ENCODE measurements around the gene GNAL. TPM values are rescaled to one million over a fixed set of nuclear protein-coding genes. Genes with fewer than 3 reads are reported as not detected.
A peak's percentile ranks its signal among the peaks of the same experiment; 100 is the strongest.
"Not testable (repeated sequence)": the region's sequence is repeated elsewhere in the genome, so short reads cannot be mapped to it uniquely, and the experiment has no call there.

The GNAL gene
- total RNA-seq, 1 donor from 2014 or later, result 4.1 TPM

DNA sequence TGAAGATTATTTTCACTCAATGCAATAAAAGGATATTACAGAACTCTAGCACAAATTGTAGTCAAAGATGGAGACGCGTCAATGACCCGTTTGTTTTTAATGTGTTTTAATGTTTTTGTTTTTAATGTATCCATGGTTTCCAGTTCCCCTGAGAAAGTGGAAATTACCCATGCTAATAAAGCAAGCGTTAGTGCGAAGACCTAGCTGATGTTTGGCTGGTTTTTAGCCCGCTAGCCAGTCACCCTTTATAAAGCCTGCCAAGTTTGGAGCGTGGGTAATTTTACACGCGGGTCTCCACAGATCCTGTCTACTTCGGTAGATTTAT lies 161.7 kb downstream of the GNAL start:
- peak; percentile 90 for DNase-seq

GRCh38 chr18:11851146-11851805 lies 162.2 kb downstream of the GNAL start, which contains the start of gene CHMP1B:
TSS of gene CHMP1B (plus strand) at chr18:11851413. CDS start at chr18:11851512, 99 bp downstream.
- DNase-seq, result peak; percentile 97

- DNase-seq, result peak; percentile 33
These were observed 162.8 kb downstream of the GNAL start for GRCh38 chr18:11851806-11852337.

- not testable (repeated sequence) for DNase-seq
These were observed 165.5 kb downstream of the GNAL start for GRCh38 chr18:11854554-11854953.

DNA sequence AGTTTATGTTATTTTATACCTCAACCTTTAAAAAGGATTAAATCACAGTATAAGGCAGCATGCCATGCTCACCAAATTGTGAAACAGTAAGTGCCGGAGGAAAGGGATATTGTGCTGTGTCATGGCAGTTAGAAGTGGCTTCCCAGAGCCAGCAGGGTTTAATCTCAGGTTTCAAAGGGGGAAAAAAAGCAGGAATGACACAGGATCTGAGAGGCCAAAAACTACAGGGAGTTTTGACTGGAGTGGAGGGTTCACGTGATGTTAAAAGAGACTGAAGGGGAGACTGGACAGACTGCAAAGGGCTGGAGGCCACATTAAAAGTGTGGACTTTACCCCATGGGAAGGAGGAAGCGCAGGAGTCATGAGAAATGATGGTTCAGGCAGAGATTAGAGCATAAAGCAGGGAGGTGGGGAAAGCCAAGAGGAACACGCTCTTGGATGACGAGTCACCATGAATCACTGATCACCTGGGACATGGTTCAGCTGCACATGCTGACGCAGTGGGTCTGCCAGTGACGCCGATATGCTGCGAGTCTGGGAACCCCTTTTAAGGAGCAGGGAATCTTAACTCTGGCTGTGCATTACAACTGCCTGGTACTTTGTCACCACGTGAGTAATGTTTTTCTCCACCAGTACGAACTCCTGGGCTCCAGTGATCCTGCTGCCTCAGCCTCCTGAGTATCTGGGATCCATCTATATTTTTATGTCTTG lies 168.3 kb downstream of the GNAL start:
- DNase-seq, result no peak

DNA sequence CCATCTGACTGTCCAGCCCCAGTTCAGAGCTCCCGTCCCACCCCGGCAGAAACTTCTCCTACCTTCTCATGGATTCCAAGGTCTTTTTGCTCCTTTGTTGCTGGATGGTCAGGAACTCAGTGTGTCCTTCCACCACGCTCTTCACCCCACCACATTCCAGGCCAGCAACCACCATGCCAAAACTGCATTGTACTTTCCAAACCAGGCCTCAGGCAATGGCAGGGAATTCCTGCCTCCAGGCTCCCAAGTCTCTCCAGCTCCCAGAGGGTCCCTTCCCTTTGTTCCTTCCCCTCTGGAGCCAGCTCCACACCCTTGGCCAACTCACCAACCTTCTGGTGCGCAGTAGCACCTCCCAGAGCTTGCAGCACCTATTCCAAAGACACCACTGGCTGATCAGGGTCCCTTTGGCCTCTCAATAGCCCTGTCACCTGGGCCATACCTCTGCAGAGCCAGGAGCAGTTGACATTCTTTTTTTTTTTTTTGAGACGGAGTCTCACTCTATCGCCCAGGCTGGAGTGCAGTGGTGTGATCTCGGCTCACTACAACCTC lies 170.3 kb downstream of the GNAL start:
- DNase-seq, result no peak

GRCh38 chr18:11859903-11860407 lies 170.9 kb downstream of the GNAL start:
- DNase-seq, result no peak

DNA sequence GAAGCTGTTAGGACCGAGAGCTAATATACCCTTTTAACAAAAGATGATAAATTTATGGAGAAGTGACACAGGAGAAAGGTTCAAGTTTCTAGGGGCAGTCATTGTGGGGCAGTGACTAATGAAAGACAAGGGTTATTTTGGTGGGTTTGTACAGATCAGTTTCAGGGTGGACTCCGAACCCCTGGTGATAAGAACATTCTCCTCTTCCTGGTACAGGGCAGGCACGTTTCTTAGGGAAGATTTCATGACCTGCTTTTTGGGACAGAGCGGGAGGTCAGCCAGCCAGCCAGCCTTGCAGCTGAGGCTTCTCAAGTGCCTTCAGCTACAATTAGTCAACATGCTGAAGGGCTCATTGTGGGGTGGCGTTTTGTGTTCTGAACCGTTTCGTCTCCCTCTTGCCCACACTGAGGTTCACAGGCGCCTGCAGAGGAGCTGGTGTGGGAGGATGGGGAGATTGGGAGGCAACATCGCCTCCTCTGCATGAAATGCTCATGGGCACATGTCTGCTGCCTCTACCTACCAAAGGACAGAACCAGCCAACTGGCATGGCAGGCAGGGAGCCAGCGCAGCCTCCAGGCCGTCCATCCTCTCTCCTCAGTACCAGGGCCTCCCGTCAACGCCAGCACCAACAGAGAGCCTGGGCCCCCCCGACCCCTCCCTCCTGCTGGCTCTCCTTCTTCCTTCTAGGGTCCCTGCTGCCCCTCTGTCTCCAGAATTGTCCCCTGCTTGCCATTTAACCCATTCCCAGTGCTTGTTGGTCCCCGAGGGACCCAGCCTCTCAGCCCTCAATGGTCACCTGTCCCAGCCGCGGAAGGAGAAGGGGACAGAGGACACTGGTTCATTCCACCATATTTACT lies 171.8 kb downstream of the GNAL start:
- no peak for DNase-seq

GRCh38 chr18:11861583-11862288 lies 172.7 kb downstream of the GNAL start:
- DNase-seq, result no peak

DNA sequence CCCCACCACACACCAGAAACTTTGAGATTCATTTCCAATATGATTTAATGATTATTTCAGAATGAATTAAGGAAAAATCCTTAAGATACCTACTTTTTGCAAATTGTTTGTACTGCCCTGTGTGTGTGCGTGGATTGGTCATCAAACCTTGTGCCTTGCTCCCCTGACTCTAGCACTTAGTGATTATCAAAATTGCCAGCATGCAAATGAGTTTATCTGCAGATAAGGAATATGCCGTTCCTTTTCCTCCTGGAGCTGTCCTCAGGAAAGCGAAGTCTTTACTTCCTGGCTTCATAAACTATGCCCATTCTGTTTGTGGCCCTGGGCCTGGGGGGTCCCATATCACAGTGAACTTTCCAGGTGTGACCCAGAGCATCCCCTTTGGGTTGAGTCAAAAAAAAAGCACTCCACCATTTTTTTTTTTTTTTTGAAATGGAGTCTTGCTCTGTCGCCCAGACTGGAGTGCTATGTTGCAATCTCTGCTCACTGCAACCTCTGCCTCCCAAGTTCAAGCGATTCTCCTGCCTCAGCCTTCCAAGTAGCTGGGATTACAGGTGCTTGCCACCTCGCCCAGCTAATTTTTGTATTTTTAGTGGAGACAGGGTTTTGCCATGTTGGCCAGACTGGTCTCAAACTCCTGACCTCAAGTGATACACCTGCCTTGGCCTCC lies 173.5 kb downstream of the GNAL start:
- no peak for DNase-seq

DNA sequence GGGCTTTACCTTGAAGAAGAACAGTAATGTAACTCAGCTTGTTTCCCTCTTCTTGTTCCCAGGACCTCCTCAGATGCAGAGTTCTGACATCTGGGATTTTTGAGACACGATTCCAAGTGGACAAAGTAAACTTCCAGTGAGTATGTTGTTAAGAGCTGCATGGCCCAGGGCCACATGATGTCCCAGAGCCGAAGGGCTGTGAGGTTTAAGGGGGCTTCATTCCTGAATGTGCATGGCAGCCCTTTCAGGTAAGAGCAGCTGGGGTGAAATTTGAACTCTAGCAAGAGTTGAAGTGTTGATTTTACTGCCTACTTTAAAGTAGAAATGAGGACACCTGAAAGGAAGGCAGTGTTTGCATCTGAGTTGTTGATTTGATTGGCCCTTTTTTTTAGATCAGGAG lies 175.4 kb downstream of the GNAL start:
- no peak for DNase-seq

- no peak for DNase-seq
These were observed 176.0 kb downstream of the GNAL start for GRCh38 chr18:11865071-11865470.

- no peak for DNase-seq
These were observed 177.3 kb downstream of the GNAL start for GRCh38 chr18:11866329-11866728.

- no peak for DNase-seq
These were observed 177.7 kb downstream of the GNAL start for GRCh38 chr18:11866764-11867163.

DNA sequence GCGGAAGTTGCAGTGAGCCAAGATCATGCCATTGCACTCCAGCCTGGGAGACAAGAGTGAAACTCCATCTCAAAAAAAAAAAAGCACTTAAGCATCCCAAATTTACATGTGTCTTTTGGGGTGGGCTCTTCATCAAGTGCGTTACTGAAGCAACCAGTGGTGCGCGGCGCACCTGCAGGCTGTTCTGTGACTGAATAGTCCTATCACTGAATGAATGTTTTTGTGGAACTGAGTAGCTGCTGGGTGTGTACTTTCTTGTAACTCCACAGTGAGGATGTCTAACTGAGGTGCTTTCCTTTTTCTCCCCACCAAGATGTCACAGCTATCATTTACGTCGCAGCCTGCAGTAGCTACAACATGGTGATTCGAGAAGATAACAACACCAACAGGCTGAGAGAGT lies 179.2 kb downstream of the GNAL start:
- DNase-seq, result no peak

GRCh38 chr18:11871501-11871900 lies 182.4 kb downstream of the GNAL start:
- no peak for DNase-seq

- no peak for DNase-seq
These were observed 183.5 kb downstream of the GNAL start for GRCh38 chr18:11872479-11873136.

DNA sequence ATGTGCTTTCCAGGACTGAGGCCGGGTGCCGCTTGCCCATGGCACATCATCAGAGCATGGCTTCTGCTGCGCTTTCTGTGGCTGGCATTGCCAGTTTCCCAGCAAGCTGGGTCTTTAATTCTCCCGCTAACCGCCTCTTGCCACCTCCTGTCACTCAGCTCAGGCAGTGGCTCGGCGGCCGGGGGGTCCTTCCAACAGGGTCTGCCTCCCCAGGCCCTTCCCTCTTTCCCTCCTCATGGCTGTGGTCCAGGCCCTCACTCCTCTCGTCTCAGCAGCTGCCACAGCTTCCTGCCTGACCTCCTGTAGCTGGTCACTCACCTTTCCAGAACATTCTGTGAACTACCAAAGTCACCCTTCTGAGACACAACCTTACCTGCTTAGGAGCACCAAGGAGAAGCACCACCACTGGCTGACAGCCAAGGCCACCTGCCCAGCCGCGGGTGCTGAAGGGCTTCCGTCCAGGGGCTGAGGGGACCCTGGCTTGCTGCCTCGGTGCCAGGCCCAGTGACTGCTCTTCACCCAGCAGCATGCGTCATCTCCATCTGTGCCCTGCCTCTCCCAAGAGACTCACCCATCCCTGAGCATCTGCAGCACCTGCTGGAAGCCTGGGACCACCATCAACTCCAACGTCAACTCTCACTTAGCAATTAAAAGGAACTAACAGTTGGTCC lies 184.7 kb downstream of the GNAL start:
- no peak for DNase-seq

DNA sequence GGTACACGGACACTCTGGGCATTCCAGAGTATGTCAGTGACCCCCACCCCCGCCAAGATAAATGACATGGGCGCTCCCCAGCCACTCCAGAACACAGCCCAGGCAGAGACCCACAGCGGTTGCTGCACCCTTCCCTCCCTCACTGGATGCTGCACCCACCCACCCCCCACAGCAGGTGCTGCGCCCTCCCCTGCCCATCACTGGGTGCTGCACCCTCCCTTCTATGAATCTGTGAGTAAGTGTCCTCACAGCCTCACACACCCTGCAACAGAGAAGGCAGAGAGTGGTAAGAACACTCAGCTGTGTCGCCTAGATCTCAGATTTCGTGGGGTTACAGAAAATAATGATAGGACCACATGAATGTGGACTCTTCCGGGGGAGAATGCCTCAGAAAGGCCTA lies 185.6 kb downstream of the GNAL start:
- DNase-seq, result no peak
